Measurements from ENCODE around the gene MYO1H.
"Not testable (repeated sequence)": the region's sequence is repeated elsewhere in the genome, so short reads cannot be mapped to it uniquely, and the experiment has no call there.

Gene MYO1H

DNA sequence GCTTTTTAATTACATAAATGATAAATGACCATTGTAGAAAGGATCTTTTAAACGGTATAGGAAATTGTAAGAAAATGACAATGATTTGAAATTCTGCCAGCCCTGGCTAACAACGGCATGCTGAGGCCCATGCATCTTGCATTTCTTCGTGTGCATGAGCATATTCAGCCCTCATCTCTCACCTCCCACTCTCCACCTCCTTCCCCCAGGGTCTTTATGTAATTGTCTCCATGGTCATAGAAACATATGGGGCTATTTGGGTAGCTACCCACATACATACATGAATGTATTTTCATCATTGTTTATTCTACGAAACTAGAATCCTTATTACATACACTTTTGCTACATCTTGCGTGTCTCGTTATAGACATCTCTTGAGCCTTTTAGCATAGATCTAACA is 4.5 kb downstream of the MYO1H start:
- DNase-seq: no peak

DNA sequence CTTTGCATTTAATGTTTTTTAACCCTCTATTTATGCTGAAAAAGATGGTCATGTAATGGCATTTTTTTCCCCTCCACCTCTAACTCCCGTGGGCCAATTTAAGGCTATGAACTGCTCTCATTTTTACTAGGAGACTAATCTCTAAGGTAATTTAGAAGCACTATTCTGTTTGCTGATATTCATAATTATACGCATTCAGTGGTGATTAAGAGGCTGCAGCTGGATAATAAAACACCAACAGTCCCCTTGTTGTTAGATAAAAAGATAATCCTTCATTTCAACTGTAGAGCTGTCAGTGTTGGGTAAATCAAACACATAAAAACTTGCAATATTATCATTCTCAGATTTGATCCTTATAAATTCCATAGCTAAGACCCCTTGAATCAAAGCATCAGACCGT is 8.9 kb downstream of the MYO1H start:
- no peak for DNase-seq

DNA sequence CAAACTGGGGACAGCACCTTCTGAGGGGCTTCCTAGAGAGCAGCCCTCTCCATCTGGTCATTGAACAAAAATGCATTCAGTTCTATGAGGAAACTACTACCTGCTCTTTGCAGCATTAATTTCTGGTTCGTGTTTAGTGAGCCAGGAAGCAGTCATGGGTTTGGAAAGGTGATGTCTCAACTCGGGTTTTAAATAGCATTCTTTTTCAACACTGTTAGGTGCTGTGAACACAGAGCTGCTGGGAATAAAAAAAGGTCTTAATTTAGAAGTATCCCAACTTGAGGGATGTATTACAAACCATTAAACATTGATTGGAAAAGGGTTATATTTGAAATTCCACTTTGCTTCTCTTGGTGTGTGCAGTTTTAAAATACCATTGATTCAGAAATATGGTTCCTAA is 9.3 kb downstream of the MYO1H start:
- DNase-seq: no peak

DNA sequence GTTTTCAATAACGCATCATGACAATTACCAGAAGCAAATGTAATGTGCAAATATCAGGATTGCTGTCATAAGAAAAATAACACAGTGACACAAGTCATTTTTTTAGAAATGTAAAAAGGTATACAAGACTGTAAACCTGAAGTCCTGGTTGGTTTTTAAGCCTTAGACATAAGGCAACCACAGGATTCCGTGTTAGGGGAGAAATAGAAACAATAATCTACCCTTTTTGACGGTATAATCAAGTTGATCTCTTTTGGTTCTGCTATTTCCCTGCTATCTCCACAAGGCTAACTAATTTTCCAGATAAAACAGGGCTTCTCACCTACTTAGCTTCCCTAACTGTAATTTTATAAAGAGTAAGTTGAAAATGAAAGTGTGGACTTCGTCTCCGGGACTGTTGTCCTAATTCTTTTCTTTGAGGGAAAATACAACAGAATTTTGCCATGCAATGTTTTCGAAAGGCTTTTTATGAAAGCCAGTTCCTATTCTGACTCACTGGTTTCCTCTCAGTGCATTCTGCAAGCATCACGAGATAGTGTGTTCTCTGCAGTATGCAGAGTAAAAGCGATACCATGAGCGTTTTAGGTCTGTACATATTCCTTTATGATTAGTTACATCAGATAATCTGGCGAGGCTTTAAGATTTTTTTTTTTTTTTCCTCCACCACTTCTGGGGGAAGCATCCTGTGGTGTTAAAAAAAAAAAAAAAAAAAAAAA is 10.6 kb downstream of the MYO1H start:
- DNase-seq: no peak

DNA sequence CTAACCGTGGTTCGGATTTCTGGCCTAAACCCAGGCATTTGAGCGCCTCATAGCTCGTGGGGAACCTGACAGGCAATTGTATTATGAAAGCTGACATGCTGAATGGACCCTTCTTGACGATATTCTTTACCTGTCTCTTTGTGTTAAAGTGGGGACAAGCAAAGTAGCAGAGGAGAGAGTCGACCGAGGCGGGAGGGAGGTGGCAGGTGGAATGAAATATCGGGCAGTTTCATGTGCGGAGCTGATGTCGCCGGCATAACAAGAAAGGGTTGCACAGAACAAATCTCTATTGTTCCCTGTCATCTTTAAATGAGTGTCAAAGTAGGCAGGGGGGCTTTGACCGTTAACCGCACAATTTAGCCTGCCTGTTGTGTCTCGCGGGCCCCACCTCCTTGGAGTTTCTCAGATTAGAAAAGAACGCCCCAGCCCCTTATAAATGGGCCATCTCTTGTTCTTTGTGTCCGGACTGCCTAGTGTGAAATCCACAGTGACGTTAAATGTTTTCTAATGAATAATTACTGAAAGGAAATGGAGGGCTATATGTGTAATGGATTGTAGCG is 11.5 kb downstream of the MYO1H start:
- DNase-seq: no peak

DNA sequence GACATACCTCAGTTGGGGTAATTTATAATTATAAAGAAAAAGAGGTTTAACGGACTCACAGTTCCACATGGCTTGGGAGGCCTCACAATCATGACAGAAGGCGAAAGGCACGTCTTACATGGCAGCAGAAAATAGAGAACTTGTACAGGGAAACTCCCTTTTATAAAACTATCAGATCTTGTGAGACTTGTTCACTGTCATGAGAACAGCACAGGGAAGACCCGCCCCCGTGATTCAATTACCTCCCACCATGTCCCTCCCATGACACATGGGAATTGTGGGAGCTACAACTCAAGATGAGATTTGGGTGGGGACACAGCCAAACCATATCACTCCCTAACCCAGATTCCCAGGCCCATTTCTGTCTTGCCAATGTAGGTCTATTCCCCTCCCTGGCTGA is 22.1 kb downstream of the MYO1H start:
- no peak for DNase-seq

DNA sequence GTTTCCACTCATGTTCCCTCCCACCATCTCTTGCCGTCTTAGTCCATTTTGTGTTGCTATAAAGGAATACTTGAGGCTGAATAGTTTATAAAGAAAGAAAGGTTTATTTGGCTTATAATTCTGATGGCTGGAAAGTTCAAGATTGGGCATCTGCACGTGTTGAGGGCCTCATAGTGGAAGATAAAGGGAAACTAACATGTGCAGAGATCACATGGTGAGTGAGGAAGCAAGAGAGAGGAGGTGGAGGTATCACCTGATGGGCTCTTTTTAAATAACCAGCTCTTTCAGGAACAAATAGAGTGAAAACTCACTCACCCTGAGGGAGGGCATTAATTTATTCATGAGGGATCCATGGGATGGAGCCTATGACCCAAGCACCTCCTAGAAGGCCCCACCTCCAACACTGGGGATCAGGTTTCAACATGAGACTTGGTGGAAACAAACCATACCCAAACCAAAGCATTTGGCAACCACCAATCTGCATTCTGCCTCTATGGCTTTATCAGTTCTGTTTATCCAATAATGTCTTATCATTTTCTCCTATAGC is 29.5 kb downstream of the MYO1H start:
- no peak for DNase-seq

DNA sequence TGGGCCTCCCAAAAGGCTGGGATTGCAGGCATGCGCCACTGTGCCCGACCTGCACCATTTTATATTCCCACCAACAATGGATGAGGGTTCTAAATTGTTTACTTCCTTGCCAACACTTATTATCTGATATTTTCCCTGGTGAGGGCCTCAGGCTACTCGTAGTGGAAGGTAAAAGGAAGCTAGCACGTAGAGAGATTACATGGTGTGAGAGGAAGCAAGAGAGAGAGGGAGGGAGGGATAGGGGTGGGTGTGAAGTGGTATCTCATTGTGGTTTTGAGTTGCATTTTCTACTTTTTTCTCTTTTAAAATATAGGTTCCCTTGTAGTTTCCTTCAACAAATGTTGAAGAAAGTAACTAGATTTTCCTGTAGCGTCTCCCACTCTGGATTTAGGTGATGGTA is 30.9 kb downstream of the MYO1H start:
- no peak for DNase-seq

DNA sequence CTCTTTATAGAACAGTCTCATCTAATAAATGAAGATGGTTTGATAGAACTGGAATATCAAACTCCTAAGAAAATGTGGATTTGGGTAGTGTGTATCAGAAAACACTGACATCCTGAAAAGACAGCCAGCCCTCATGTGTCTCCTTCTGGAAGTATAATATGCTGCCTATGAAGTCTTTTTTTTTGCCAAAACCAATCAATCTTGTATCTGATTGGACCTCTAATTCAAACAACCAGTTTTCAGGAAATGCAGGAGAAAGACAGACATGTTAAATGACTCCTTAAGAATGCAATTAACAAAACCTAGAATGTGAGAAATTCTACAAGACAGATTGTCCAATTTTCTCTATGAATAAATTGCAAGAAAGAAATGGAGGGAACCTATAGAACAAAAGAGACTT is 34.3 kb downstream of the MYO1H start:
- DNase-seq: no peak

DNA sequence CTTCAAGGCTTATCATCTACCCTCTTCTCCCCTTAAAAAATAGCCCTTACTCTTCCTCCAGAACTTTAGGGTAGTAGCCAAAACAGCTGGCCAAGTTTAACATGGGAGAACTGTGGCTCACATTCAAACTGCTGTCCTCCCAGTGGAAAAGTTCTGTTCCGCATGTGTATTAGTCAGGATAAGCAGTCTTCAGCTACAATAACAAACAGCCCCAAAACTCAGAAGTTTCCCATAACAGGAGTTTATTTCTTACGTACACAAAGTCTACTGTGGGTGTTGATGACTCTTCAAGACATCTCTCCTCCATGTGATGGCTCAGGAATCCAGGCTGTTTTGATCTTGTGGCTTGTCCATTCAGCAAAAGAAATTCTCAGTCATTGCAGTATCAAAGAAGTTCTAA is 35.5 kb downstream of the MYO1H start:
- DNase-seq: no peak

DNA sequence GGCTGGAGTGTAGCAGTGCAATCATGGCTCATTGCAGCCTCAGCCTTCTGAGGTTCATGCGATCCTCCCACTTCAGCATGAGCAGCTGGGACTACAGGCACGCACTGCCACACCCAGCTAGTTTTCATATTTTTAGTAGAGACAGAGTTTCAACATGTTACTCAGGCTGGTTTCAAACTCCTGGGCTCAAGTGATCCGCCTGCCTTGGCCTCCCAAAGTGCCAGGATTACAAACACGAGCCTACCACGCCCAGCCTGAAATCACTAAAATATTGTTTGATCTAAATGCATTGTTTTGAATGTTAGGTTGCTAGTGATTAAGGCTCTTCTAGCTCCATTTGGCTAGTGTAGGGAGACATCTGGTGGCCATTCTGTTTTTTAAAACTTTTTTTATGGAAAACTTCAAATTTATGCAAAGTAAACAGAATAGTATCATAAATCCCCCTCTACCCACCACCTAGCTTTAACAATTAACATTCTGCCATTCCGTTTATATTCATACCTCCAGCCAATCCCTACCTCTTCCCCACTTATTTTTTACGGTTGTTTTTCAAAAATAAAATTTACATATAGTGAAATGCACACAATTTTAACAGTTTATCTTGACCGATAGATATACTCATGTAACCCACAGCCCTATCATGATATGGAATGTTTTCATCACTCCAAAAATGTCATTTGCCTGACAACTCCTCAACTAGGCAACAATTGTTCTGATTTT is 37.8 kb downstream of the MYO1H start:
- peak; percentile 76 for DNase-seq

DNA sequence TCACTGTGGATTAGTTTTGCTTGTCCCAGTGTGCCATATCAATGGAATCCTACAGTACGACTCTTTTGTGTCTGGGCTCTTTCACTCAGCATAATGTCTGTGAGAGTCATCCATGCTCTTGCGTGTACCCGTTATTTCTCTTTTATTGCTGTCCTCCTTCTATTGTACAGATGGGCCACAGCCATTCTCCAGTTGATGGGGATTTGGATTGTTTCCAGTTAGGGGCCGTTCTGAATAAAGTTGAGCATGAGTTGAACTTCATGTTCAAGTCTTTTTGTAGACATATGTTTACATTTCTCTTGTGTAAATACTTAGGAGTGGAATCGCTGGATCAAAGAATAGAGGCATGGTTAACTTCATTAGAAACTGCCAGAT is 38.3 kb downstream of the MYO1H start:
- DNase-seq: no peak

DNA sequence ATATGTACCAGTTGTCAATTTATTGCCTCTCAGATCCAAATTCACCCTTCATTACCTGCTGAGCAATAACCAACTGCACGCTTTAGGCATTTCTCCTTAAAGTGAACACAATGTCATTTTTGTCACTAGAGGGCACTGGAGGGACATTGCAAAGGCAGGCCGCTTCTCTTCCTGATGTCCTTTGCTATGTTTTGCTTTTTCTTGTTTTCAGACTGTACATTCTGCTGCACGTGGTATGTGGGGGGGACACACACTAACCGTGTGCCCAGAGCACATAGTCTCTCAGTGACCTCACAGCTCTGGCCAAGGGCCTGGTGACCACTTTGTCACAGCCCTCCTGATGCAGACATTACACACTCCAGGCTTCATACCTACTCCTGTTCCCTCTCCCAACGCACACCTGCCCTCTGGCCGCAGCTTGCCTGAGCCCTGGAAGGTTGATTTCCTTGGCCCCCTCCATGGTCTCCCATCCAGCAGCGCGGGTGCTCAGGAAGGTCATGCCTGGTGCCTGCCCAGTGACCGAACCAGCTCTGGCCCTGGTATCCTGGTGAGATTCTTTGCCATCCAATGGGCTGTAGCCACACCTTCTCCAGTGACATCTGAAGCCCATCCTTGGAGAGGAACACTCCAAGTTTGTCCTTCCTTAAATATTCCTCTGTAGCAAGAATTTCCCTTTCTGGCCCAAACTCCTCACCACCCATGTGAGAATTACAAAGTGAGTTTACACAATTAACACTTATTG is 39.9 kb downstream of the MYO1H start:
- peak; percentile 28 for DNase-seq

DNA sequence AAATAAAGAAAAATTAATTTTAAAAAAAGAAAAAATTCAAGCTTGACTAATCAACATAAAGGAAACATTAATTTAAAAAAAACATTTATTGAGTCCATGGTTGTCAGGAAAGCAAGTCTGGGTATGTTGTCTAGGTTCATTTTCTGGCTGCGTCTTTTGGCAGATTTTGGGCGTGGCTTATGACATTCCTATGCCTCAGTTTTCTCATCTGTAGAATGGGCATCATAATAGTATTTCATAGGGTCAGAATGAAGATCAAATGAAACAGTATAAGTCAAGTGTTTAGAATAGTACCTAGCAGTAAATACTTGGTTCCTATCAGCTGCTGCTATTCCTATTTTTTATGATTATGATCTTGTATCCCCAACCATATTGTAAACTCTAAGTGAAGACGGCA is 40.5 kb downstream of the MYO1H start:
- no peak for DNase-seq

DNA sequence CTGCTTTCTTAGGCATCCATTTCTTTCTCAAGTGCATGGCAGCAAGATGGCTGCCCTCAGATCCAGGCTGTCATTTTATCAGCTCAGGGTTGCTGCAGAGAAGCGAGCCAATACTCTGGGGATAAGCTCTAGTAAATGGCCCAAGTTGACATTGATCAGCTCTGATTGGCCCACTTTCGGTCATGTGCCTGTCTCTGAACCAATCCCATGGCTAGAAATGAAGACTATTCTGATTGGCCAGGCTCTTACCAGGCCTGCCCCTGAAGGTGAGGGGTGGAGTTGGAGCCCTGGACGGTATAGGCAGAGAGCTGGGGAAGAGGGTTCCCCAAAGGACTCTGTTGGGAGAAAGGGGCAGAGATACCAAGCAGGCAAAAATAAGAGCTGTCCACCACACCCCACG is 41.4 kb downstream of the MYO1H start:
- no peak for DNase-seq

DNA sequence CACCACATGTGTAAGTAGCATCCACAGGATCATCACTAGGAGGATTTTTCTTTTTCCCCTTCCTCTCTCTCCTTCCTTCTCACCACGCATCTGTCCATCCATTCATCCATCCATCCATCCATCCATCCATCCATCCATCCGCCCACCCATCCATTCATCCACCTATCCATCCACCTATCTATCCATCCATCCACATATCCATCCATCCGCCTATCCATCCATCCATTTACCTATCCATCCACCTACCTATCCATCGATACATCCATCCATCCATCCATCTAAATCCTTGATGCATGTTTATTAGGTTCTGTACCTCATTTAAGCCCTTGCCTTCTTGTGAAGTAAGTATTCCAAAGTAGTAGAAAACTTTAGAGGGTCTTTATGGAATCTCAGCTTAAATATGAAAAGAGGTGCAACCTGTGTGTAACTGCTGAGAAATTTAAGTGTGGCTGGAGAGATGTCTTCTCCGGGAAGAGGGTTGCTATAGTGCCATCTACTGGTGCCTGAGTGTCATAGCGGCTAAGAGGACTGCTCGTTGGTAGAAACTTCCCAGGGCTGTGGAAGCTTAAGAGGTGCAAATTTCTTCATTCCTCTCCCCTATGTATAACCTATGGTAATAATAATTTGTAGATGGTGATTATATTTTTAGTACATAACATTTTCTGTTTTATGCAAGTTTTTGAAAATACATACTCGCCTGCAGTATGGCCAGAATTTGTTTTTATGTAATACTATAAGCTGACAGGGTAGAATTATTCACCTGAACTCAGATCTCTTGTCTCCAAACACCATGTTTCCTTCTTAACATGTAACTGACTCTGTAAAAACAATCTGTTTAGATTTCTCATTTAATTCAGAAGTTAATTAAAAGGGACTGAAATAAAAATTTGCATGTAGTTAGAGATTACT is 46.0 kb downstream of the MYO1H start:
- DNase-seq: peak; percentile 77

DNA sequence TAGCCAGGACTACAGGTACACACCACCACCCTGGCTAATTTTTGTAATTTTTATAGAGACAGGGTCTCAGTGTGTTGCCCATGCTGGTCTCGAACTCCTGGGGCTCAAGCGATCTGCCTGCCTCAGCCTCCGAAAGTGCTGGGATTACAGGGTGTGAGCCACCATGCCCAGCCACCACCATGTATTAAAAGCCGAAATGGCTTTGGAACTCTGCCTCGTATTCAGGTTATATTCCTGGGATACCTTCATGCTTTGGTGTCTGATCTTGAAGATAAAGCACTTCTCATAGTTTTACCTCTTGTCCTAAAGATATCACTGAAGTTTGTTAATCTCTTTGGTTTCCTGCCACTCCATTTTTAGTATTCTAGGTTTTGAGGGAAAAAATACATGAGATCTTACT is 47.2 kb downstream of the MYO1H start:
- DNase-seq: no peak

DNA sequence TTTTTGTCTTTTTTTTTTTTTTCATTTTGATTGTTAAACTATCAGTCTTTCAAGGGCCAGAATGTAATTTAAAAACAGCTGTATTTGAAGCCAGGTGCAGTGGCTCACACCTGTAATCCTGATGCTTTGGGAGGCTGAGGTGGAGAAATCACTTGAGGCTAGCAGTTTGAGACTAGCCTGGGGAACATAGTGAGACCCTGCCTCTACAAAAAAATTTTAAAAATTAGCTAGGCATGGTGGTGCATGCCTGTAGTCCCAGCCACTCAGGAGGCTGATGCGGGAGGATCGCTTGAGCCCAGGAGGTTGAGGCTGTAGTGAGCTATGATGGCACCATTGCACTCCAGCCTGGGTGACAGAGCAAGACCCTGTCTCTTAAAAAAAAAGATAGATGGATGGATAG is 57.1 kb downstream of the MYO1H start:
- not testable (repeated sequence) for DNase-seq

DNA sequence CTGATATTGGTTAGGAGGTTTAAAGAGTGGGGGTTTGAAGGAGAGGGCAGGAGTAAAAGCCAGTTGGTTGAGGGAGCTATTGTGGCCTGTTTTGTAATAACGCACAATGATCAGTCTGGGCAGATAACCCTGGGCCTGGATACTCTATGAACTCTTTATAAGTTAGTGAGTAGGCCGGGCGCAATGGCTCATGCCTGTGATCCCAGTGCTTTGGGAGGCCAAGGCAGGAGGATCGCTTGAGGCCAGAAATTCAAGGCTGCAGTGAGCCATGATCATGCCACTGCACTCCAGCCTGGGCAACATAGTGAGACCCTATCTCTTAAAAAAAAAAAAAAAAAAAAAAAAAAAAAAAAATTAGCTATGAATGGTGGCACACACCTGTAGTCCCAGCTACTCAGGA is 58.4 kb downstream of the MYO1H start:
- DNase-seq: not testable (repeated sequence)

DNA sequence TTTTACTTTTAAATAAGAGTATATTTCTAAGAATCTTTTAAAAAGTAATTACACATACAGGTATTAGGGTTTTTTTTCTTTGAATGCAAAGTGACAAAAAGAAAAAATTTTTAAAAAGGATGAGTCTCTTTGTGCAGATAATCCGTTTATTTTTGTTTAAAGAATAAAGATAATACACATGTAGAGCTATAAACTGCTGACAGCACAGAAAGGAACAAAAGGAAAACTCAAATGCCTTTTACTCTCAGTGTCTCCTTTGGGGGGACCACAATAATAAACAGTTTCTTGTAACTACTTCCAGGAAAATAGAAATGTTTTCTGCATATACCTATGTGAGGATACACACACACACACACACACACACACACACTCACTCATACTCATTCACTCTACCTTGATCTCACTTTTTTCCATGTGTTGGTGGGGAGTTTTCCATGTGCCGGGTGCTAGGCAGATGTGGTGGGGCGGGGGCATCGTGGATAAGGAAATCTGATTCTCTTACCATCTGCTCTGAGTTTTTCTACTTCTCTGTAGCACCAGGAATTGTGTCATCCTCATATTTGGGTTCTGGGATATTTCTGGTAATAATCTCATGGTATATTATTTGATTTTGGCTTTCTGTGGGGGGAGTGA is 71.3 kb downstream of the MYO1H start:
- DNase-seq: no peak

DNA sequence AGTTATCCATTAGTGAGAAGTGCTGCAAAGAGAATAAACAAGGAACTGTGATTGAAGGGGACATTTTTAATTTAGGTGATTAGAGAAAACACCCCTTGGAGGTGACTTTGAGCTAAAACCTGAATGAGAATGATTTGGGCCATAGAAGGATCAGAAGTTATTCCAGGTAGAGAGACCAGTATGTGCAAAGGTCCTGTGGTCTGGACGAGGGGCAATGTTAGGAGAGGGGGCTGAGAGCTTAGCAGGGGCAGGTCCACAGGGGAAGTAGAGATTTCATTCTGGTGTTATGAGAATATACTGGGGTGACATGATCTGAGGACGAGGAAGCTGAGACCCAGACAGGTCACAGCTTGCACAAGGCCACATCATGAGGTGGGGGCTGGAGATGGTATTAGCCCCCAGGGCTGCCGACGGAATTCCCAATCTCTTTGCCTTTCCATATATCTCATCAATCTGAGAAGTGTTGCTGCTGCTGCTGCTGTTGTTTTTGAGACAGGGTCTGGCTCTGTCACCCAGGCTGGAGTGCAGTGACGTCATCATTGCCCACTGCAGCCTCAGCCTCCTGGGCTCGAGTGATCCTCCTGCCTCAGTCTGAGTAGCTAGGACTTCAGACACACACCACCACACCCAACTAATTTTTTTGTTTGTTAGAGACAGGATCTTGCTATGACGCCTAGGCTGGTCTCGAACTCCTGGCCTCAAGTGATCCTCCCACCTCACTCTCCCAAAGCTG is 73.8 kb downstream of the MYO1H start:
- DNase-seq: no peak

All from NCI-H2227 treated with DMSO at 0.1 percent for 48 hours (cell line).